CD4-positive, alpha-beta T cell (primary cell): Measurements from ENCODE around the gene SNAI3. TPM values are rescaled to one million over a fixed set of nuclear protein-coding genes. Genes with fewer than 3 reads are reported as not detected.

ENCODE experiments used
- ATAC-seq: fragments of 200-7000 bp; cut with Tn5 transposase; one replicate; pipeline ENCODE4 v1.10.0; 2022; ENCODE audit warnings: mild to moderate bottlenecking; ENCODE audit not compliant: poor library complexity
- CTCF ChIA-PET: fragments of 350-600 bp; sonication (Branson Sonifier 250); formaldehyde crosslinking; loops from one replicate; lab custom pipeline; 2021; ENCODE audit warnings: antibody characterized with exemption, inconsistent platforms; lab: Charles Lee
- POLR2A ChIA-PET: fragments of 350-600 bp; sonication (Branson Sonifier 250); formaldehyde crosslinking; loops from one replicate; lab custom pipeline; 2021; ENCODE audit warnings: antibody characterized with exemption, inconsistent platforms; lab: Charles Lee
- DNase-seq, 14 experiments: peaks; one replicate each; pipeline ENCODE4 v3.0.0-alpha.2; 2013 to 2020; ENCODE audit warnings: mixed read lengths in 2 of 14
- H3K27ac ChIP-seq, 2 donors: one replicate each; pipeline versions ENCODE4 v1.5.1 to v1.7.0; 2013; ENCODE audit warnings: low read length in 2 of 2, low read depth in 1 of 2, mild to moderate bottlenecking in 1 of 2
- H3K27me3 ChIP-seq, 2 experiments: 1 replicate in 1 of 2; 2 replicates in 1 of 2; pipeline versions ENCODE4 v1.6.1 to v1.7.0; 2013; ENCODE audit warnings: low read length in 2 of 2, control low read depth in 1 of 2, mild to moderate bottlenecking in 1 of 2, moderate library complexity in 1 of 2; ENCODE audit not compliant: insufficient read depth in 2 of 2, control insufficient read depth in 1 of 2
- H3K36me3 ChIP-seq: one replicate; pipeline ENCODE4 v1.6.1; 2013; ENCODE audit warnings: low read length, control low read depth; ENCODE audit not compliant: insufficient read depth
- H3K4me1 ChIP-seq: one replicate; pipeline ENCODE4 v1.6.1; 2013; ENCODE audit warnings: low read length, control low read depth; ENCODE audit not compliant: insufficient read depth
- H3K4me3 ChIP-seq: one replicate; pipeline ENCODE4 v1.5.1; 2013; ENCODE audit warnings: mild to moderate bottlenecking, low read length, moderate library complexity
- H3K9me3 ChIP-seq, 2 experiments: 1 replicate in 1 of 2; 2 replicates in 1 of 2; pipeline versions ENCODE4 v1.6.1 to v1.7.0; 2013; ENCODE audit warnings: low read length in 2 of 2, mild to moderate bottlenecking in 2 of 2, control low read depth in 1 of 2, moderate library complexity in 1 of 2; ENCODE audit not compliant: control insufficient read depth in 1 of 2, insufficient read depth in 1 of 2
- H3K27ac Mint-ChIP-seq: one replicate; pipeline ENCODE4 v1.8.0; 2020; ENCODE audit warnings: mixed read lengths
- H3K27me3 Mint-ChIP-seq: one replicate; pipeline ENCODE4 v1.8.0; 2021; ENCODE audit warnings: mixed read lengths
- H3K36me3 Mint-ChIP-seq: one replicate; pipeline ENCODE4 v1.8.0; 2021; ENCODE audit warnings: low read depth, mixed read lengths
- H3K4me1 Mint-ChIP-seq: one replicate; pipeline ENCODE4 v1.8.0; 2021; ENCODE audit warnings: low read depth, mixed read lengths
- H3K4me3 Mint-ChIP-seq: one replicate; pipeline ENCODE4 v1.8.0; 2020; ENCODE audit warnings: mild to moderate bottlenecking, mixed read lengths
- H3K9me3 Mint-ChIP-seq: one replicate; pipeline ENCODE4 v1.8.0; 2020; ENCODE audit warnings: mixed read lengths
- intact Hi-C, 2 experiments: fragments of 100-400 bp; cut with DNase I in 1 of 2; cut with micrococcal nuclease in 1 of 2; formaldehyde crosslinking; loops; one replicate each; pipeline versions ENCODE4 v1.15.1 to v1.9.0; 2023 to 2025; cut with DNase I, micrococcal nuclease
- total RNA-seq, 174 experiments: library from RNA in 2 of 174; stranded (reverse) in 2 of 174; gene quantifications; one replicate each; pipeline ENCODE4 v1.2.3 and lab custom pipeline; 2021 to 2026
- TF ChIP-seq, protein P1 (sequence below): fragments of 200-600 bp; IDR thresholded peaks from one replicate; pipeline ENCODE4 v1.8.0; 2022; ENCODE audit warnings: antibody characterized with exemption, mild to moderate bottlenecking

SNAI3 gene
- total RNA-seq, 2 experiments from 2014 or later, result 3.0 to 3.5 TPM

DNA sequence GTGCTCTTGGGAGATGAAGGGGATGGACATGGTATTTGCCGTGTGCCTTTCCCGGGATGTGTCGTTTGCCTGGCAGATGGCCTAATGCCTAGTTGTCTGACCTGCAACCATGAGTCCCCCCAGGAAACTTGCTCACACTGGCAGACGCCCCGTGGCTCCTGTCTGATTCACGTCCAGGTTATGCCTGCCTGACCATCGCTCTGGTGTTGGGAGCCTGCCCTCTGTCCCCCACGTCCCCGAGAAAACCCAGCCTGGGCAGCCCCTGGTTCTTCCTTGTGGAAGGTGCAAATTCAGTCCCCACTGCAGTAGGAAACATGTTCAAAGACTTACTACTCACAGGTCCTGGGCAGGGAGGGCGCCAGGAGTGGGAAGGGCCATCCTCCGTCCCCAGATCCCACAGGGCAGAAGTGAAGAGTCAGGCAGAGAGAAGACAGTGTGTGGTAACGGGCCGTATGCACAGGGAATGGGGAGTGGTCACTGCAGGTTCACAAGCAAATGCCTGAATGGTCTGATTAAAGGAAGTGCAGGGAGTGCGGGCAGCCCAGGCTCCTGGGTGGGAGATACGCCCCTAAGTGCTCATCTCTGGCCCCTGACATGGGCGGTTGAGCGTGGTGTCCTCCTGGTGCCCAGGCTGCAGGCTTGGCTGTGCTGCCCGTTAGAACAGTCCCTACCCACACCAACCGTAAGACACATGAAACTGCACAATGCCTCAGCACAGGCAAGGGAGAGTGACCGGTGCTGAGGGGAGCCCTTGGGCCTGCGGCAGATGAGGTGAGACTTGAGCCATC lies 4.2 kb upstream of the SNAI3 start:
- H3K36me3 Mint-ChIP-seq, result peaks cover 3% of the 10 kb centered on the region

GRCh38 chr16:88688013-88688778 lies 1.9 kb upstream of the SNAI3 start:
- H3K27ac Mint-ChIP-seq, result peak overlapping the region; percentile 51
- H3K4me3 Mint-ChIP-seq, result peak overlapping the region; percentile 74
- Histone ChIP-seq H3K36me3 (peaks cover 4% of the 10 kb centered on the region), H3K4me3 (no peak overlapping the region), H3K27me3 (no peaks in the 10 kb centered on the region), H3K9me3 (no peaks in the 10 kb centered on the region), H3K4me1 (peaks cover 82% of the 10 kb centered on the region), H3K27ac (no peak overlapping the region)
- intact Hi-C loops, result loop anchor here (5.0 kb wide), 2 partner anchors 36 to 236 kb away; partner anchors contain the start of genes CYBA (in 2 of the 2) and ZFPM1 (in 1 of the 2)
- TF ChIP-seq, protein P1, sequence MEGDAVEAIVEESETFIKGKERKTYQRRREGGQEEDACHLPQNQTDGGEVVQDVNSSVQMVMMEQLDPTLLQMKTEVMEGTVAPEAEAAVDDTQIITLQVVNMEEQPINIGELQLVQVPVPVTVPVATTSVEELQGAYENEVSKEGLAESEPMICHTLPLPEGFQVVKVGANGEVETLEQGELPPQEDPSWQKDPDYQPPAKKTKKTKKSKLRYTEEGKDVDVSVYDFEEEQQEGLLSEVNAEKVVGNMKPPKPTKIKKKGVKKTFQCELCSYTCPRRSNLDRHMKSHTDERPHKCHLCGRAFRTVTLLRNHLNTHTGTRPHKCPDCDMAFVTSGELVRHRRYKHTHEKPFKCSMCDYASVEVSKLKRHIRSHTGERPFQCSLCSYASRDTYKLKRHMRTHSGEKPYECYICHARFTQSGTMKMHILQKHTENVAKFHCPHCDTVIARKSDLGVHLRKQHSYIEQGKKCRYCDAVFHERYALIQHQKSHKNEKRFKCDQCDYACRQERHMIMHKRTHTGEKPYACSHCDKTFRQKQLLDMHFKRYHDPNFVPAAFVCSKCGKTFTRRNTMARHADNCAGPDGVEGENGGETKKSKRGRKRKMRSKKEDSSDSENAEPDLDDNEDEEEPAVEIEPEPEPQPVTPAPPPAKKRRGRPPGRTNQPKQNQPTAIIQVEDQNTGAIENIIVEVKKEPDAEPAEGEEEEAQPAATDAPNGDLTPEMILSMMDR, result no peak
- no peak for DNase-seq
- H3K9me3 Mint-ChIP-seq, result no peaks in the 10 kb centered on the region
- peaks cover 63% of the 10 kb centered on the region for H3K4me1 Mint-ChIP-seq
- no peaks in the 10 kb centered on the region for H3K27me3 Mint-ChIP-seq
- ATAC-seq, result no peak
- CTCF ChIA-PET, result no interaction called here
- POLR2A ChIA-PET, result interaction anchor here (1.3 to 4.7 kb wide), 3 partner anchors 15 to 118 kb away, joined by 4 to 71 read pairs (median 5); partner anchors contain the start of genes CTU2, RNF166 and ZC3H18
- H3K36me3 Mint-ChIP-seq, result peaks cover 3% of the 10 kb centered on the region

More for the DNA sequence above, 4.2 kb upstream of the SNAI3 start:
- H3K27me3 ChIP-seq, result no peaks in the 10 kb centered on the region
- H3K4me1 Mint-ChIP-seq, result peaks cover 51% of the 10 kb centered on the region
- no peaks in the 10 kb centered on the region for H3K9me3 ChIP-seq
- no peak for DNase-seq
- ChIA-PET POLR2A (interaction anchor here (3.7 kb wide), 1 partner anchor 12 kb away, joined by 37 read pairs; no protein-coding TSS in a partner anchor), CTCF (no interaction called here)
- no peaks in the 10 kb centered on the region for H3K27me3 Mint-ChIP-seq
- TF ChIP-seq, protein P1, result no peak
- no peak for ATAC-seq
- H3K27ac Mint-ChIP-seq, result peak overlapping the region; percentile 73
- H3K9me3 Mint-ChIP-seq, result no peaks in the 10 kb centered on the region
- no peak overlapping the region for H3K4me3 ChIP-seq
- peak overlapping the region; percentile 71 for H3K4me3 Mint-ChIP-seq
- peak overlapping the region in 1 of 2 donors; percentile 29 for H3K27ac ChIP-seq
- peaks cover 8% of the 10 kb centered on the region for H3K36me3 ChIP-seq
- intact Hi-C loops, result no loop called here
- peaks cover 85% of the 10 kb centered on the region for H3K4me1 ChIP-seq

GRCh38 chr16:88687676-88688012 lies 1.3 kb upstream of the SNAI3 start:
- Histone ChIP-seq H3K9me3 (no peaks in the 10 kb centered on the region), H3K36me3 (peaks cover 4% of the 10 kb centered on the region), H3K27ac (no peak overlapping the region), H3K4me1 (peaks cover 82% of the 10 kb centered on the region), H3K4me3 (no peak overlapping the region), H3K27me3 (no peaks in the 10 kb centered on the region)
- no peaks in the 10 kb centered on the region for H3K36me3 Mint-ChIP-seq
- H3K9me3 Mint-ChIP-seq, result no peaks in the 10 kb centered on the region
- DNase-seq (no peak), ATAC-seq (no peak)
- POLR2A ChIA-PET, result interaction anchor here (0.8 to 4.7 kb wide), 4 partner anchors 10 to 117 kb away, joined by 4 to 71 read pairs (median 4); partner anchors contain the start of genes CTU2, RNF166 and ZC3H18
- TF ChIP-seq, protein P1, result no peak
- H3K4me1 Mint-ChIP-seq, result peaks cover 58% of the 10 kb centered on the region
- H3K4me3 Mint-ChIP-seq, result peak overlapping the region; percentile 58
- no peaks in the 10 kb centered on the region for H3K27me3 Mint-ChIP-seq
- CTCF ChIA-PET, result no interaction called here
- intact Hi-C loops, result loop anchor here (5.0 kb wide), 2 partner anchors 35 to 235 kb away; partner anchors contain the start of genes CYBA (in 2 of the 2) and ZFPM1 (in 1 of the 2)
- H3K27ac Mint-ChIP-seq, result no peak overlapping the region
